Esophagus mucosa (tissue), 1 donor: ENCODE data around the gene GMIP. TPM values are rescaled to one million over a fixed set of nuclear protein-coding genes. Genes with fewer than 3 reads are reported as not detected.
"Not testable (repeated sequence)": the region's sequence is repeated elsewhere in the genome, so short reads cannot be mapped to it uniquely, and the experiment has no call there.

Source experiments
- ATAC-seq: fragments of 200-7000 bp; cut with Tn5 transposase; one replicate; pipeline ENCODE4 v1.9.1; 2020
- total RNA-seq: library from RNA; stranded (reverse); gene quantifications from one replicate; pipeline ENCODE4 v1.2.4, GENCODE V29; 2023
- donor health status: DM: yes; HTN: yes; CAD: no.

GMIP gene
- total RNA-seq, result 9.4 TPM

DNA sequence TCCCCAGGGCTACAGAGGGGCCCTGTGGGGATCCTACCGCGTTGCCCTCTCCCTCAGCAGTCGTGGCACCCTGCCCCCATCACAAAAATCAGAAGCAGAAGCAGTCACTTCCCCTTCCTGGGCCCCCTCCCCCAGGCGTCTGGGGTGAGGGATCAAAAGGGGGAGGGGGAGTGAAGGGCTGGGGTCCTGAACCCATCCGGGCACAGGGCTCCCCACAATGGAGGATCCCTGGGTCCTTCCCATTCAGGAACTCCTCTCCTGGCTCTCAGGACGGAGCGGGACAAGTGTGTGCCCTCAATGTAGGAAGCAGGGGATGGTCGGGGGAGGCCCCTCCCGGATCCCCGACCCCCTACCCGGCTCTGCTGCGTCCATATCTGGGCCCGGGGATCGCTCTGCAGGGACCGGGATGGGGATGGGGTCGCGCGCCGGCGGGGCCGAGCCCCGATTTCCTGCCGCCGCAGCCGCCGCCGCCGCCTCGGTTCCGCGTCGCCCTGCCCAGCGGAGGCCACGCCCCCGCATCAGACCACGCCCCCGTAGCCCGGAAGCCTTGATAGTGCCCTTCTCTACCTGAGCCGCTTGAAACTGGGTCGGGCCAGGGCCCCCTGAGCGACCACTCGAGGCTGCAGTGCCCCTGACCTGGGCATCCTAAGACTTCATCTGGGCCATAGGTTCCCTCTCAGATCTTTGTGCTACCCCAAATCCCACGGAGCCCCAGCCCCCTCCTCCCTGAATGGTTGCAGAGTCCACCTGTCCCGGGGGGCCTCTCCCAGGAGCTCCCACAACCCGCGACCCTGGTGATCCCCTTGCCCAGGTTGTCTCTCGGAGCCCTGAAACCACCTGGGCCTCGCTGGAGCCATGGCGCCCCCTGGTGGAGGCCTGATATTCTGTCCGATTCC, at the start of gene GMIP:
Gene GMIP (minus strand): TSS at position 500 of the 896 bp plus-strand sequence. CDS start 128 bp downstream, at position 372.
- peak; percentile 89 for ATAC-seq

DNA sequence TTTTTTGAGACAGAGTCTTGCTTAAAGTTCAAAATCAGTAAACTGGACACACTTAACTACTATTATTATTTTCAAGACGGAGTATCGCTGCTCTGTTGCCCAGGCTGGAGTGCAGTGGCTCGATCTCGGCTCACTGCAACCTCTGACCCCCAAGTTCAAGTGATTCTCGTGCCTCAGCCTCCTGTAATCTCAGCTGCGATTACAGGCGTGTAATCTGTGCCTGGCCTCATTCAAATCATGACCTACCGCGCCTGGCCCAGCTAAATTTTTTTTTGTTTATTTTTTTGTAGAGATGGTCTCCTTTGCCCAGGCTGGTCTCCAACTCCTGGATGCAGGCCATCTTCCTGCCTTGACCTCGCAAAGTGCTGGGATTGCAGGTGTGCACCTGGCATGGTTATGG, 48.2 kb upstream of the GMIP start:
- ATAC-seq, result no peak

DNA sequence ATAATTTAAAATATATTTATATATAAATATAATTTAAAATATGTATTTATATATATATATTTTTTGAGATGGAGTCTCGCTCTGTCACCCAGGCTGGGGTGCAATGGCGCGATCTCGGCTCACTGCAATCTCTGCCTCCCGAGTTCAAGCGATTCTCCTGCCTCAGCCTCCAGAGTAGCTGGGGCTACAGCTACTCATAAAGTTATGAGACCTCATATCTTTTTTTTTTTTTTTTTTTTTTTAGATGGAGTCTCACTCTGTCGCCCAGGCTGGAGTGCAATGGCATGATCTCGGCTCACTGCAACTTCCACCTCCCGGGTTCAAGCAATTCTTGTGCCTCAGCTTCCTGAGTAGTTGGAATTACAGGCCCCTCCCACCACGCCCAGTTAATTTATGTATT, 45.6 kb upstream of the GMIP start:
- not testable (repeated sequence) for ATAC-seq

- no peak for ATAC-seq
These were observed 43.6 kb upstream of the GMIP start for GRCh38 chr19:19687090-19687489.

GRCh38 chr19:19686580-19686979, 43.1 kb upstream of the GMIP start:
- ATAC-seq, result no peak

DNA sequence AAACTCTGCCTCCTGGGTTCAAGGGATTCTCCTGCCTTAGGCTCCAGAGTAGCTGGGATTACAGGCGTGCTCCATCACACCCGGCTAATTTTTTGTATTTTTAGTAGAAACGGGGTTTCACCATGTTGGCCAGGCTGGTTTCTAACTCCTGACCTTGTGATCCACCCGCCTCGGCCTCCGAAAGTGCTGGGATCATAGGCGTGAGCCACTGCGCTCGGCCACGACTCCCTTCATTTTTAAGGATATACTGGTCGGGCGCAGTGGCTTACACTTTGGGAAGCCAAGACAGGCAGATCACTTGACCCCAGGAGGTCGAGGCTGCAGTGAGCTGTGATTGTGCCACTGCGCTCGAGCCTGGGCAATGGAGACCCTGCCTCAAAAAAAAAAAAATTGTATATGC, 42.7 kb upstream of the GMIP start:
- ATAC-seq, result not testable (repeated sequence)

GRCh38 chr19:19679176-19680073, 36.0 kb upstream of the GMIP start:
- ATAC-seq, result no peak

- peak; percentile 13 for ATAC-seq
These were observed 34.1 kb upstream of the GMIP start for GRCh38 chr19:19677579-19677978.

DNA sequence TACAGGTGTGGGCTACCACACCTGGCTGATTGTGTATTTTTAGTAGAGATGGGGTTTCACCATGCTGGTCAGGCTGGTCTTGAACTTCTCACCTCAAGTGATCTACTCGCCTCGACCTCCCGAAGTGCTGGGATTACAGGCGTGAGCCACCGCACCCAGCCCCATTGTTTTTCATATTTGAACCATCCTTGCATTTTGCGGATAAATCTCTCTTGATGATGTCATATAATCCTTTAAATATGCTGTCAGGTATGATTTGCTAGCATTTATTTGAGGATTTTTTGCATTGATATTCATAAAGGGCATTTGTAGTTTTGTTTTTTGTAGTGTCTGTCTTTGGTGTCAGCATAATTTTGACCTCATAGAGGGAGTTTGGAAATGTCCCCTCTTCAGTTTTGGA, 30.9 kb upstream of the GMIP start:
- ATAC-seq, result no peak

- no peak for ATAC-seq
These were observed 29.4 kb upstream of the GMIP start for GRCh38 chr19:19672816-19673215.

DNA sequence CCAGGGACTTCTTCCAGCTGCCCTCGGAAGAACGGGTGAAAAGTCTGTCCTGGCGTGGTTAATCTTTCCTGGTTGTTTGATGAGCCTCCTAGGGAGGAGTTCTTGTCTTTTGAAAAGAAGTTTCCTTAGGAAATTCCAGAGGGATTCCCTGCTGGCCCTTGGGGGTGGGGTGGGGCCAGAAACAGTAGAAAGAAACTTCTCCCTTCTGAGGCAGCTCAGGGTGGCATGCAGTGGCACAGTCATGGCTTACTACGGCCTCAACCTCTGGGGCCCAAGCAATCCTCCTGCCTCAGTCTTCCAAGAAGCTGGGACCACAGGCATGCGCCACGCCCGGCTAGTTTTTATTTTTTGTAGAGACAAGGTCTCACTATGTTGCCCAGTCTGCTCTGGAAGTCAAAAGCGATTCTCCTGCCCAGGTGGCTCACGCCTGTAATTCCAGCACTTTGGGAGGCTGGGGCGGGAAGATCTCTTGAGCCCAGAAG, 26.7 kb upstream of the GMIP start:
- ATAC-seq, result no peak

- ATAC-seq, result peak; percentile 76
These were observed 25.0 kb upstream of the GMIP start, which contains the start of gene ZNF101 for GRCh38 chr19:19668230-19669012. TSS of gene ZNF101 (plus strand) at chr19:19668839. CDS start at chr19:19668964, 125 bp downstream.

GRCh38 chr19:19665420-19665948, 22.0 kb upstream of the GMIP start:
- ATAC-seq, result not testable (repeated sequence)

DNA sequence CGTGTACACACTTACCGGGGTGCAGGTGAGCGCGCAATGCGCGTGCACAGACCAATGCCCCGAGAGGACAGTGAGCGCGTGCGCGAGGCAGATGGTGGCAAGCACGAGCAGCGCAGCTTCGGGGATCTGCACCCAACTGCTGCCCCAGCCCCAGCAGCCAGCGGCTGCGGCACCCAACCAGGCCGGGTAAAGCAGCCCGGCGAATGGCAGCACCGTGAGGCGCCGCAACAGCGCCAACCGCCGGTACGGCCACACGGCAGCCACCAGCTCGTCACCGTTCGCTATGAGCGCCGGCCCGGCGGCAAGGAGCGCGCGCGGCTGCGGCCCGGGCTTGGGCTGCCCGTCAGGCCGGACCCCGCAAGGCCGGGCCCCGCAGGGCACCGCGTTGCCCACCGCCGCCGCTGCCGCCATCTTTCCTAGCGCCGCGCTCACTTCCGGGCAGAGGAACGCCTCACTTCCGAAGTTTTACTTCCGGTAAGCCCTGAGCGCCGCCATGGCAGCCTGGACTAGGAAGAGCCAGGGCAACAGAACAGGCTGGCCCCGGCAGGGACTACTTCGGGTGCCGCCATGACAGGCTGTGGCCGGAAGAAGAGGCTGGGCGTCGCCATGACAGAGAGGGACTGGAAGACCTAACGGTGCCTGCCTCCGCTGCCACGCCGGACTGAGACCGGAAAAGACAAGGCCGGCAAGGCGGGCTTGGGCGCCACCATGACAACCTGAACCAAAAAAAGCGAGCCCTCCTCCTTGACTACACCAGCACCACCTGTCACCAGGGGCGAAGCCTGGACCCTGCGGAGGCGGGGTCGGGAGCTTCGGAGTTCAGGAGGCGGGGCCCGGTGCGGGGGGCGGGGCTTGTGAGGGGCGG, 20.0 kb upstream of the GMIP start, which contains the start of gene ATP13A1:
Gene ATP13A1 (minus strand): TSS at position 421 of the 865 bp plus-strand sequence. CDS start 10 bp downstream, at position 411.
- ATAC-seq, result peak; percentile 93

DNA sequence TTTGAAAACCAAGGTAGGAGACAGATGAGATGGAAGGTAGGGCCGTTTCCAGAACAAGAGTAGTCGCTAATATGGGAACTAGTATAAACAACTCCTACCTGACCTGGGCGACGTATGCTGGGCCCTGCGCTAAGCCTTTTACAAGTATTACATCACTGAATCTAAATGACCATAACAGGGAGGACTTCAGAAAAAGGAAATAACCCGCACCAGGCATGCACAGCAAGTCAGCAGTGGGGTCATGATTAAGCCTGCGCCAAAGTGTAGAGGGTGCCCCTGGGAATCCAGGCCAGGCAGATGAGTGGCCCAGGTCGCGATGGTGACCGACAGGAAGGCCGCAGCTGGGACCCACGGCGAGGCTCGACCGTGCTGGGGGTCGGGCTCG, 19.4 kb upstream of the GMIP start:
- no peak for ATAC-seq

DNA sequence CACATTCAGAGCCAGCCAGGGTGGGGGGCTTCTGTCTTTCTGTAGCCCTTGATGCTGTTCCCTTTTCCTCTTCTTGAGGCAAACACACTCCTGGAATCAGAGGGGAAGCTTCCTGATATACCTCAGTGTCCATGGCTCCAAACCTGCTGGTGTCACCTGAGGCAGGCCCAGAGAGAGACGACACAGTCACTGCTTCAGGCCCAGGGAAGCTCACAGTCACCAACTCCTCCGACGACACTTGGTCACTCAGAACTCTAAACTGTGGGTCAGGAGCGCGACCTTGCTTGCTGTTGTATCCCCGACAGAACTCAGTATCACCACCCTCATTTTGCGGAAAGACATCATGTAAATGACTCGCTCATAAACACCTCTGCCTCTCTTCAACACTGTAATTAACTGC, 18.9 kb upstream of the GMIP start:
- no peak for ATAC-seq

- no peak for ATAC-seq
These were observed 18.3 kb upstream of the GMIP start for GRCh38 chr19:19661675-19662251.

GRCh38 chr19:19661141-19661674, 17.8 kb upstream of the GMIP start:
- no peak for ATAC-seq

DNA sequence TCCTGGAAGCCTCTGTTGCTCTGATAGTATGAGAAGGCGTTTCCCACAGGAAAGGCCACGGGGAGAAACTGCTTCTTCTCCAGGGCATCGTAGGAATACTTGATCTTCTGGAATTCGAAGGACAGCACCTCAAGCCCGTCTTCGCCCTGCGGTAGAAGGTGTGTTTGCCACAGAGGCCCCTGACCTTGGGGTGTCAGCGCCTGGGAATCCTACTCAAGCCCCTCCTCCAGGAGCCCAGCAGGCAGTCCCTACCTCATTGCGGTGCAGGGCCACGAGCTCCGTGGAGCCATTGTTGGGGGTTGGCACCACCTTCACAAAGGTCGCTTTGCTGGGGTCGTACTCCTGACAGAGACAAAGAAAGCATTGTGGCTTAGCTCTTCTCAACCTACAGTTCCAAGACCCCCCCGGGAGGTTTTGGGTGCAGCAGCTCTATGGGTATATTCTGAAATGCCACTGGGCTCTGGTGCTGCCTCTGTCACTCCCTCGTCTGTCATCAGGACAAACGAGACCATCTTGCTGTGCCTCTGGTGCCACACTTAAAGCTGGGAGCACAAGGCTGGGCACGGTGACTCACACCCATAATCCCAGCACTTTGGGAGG, 16.3 kb upstream of the GMIP start:
- no peak for ATAC-seq

DNA sequence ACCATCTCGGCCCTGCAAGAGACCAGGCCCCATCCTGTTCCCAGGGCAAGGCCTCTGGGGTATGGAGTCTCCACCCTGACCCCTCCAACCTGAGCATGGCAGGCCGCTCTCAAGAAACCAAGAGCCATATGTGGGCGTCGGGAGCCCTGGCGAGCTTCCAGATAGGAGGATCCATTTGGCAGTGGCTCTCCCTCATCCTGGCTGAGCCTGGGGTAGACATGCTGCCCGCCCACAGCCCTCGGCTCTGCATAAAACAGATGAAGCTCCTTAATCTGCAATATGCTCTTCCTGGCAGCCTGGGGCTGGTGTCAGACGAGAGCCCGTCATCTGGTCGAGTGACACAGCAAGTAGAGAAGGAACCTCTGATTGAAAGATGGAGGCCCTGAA, 13.9 kb upstream of the GMIP start:
- no peak for ATAC-seq
